Choroid plexus epithelial cell (primary cell): Measurements from ENCODE around the gene ATG14.
"Not testable (repeated sequence)": the region's sequence is repeated elsewhere in the genome, so short reads cannot be mapped to it uniquely, and the experiment has no call there.

Source experiments
- DNase-seq: peaks from one replicate; pipeline ENCODE4 v3.0.0-alpha.2; 2010; ENCODE audit warnings: low read depth
- H3K4me3 ChIP-seq: 2 replicates; pipeline ENCODE4 v1.5.1; 2011; ENCODE audit warnings: low read depth, mild to moderate bottlenecking, control low read depth, low read length, moderate library complexity
- TF ChIP-seq, protein P1 (sequence below): conservative IDR thresholded peaks from 2 replicates; pipeline ENCODE4 v1.5.1; 2011; ENCODE audit warnings: low read depth, mild to moderate bottlenecking, control low read depth, inconsistent platforms, low read length, moderate library complexity

ATG14 gene

DNA sequence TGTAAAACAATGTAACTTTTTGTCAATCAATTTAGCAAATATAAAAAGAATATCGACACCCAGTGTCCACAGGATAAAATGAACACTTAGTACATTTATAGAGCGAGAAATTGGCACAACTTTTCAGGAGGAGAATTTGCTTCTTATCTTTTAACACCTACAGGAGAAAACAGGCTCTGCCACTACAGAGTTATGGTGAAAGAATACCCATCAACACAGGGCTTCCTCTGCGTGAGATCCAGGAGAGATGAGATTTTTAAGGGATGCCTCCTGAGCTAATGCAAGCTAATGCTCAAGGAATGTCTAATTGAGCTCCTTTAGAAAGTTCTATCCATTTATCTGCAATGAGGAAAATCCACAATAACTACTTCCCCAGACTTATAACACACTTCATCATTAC is 21.0 kb upstream of the ATG14 start:
- no peak for DNase-seq
- H3K4me3 ChIP-seq: no peak overlapping the region
- TF ChIP-seq, protein P1, sequence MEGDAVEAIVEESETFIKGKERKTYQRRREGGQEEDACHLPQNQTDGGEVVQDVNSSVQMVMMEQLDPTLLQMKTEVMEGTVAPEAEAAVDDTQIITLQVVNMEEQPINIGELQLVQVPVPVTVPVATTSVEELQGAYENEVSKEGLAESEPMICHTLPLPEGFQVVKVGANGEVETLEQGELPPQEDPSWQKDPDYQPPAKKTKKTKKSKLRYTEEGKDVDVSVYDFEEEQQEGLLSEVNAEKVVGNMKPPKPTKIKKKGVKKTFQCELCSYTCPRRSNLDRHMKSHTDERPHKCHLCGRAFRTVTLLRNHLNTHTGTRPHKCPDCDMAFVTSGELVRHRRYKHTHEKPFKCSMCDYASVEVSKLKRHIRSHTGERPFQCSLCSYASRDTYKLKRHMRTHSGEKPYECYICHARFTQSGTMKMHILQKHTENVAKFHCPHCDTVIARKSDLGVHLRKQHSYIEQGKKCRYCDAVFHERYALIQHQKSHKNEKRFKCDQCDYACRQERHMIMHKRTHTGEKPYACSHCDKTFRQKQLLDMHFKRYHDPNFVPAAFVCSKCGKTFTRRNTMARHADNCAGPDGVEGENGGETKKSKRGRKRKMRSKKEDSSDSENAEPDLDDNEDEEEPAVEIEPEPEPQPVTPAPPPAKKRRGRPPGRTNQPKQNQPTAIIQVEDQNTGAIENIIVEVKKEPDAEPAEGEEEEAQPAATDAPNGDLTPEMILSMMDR: no peak

DNA sequence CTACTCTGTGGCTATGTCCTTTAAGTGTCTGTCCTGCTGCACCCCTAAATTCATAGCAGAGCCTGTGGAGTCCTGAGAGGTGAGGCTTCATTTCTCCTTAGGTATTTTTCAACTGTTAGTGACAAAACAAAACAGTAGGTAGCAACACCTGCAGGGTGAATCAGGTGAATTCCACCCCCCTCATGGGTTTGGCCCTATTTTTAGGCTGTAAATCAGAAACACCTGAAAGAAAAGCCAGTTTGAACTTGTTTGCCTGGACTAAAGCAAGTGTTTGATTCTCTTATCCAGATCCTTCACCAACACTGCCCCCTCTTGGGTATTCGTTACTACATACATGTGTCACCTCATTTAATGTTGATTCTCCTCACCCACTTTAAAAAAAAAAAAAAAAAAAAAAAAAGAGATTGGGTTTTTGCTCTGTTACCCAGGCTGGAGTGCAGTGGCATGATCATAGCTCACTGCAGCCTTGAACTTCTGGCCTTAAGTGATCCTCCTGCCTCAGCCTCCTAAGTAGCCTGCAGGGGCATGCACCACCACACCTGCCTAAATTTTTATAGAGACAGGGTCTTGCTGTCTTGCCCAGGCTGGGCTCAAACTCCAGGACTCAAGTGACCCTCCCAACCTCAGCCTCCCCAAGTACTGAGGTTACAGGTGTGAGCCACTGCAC is 18.5 kb upstream of the ATG14 start:
- TF ChIP-seq, protein P1: peak; percentile 65
- no peak overlapping the region for H3K4me3 ChIP-seq
- peak; percentile 92 for DNase-seq

DNA sequence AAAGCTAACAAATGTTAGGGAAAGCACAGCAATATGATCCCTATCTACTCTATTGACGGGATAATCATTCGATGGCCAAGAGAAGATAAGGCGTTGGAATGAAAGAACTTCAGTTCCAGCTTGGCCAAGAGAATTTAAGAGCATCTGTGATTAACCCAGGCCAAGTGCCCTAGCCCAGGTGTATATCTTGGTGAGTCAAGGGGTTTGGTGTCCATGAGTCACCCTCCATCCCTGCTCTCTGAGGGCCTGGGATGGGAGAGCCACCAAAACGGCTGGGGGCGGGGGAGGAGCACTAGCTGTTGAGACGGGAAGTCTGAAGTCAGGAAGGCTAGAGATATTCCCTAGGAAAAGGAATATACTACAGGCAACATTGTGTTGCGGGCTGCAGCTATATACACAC is 15.8 kb upstream of the ATG14 start:
- DNase-seq: no peak
- H3K4me3 ChIP-seq: no peak overlapping the region
- TF ChIP-seq, protein P1: no peak

DNA sequence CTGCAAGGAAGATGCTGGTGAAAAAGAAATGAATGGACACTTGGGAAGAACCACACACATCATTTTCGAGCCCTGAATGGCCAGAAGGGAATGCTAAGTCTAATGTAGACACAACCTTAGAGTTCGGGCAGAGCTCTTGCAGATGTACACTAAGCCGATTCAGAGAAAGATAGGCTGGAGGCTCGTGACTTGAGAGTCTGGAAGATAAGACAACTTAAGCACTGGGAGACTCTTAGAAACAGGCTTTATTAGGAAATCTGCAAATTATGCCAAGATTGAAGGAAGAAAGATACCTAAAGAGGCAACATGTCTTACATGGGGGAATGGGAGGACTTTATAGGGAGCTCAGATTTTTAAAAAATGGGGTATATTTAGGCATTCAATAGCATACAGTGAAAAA is 15.3 kb upstream of the ATG14 start:
- TF ChIP-seq, protein P1: no peak
- no peak for DNase-seq
- H3K4me3 ChIP-seq: no peak overlapping the region

DNA sequence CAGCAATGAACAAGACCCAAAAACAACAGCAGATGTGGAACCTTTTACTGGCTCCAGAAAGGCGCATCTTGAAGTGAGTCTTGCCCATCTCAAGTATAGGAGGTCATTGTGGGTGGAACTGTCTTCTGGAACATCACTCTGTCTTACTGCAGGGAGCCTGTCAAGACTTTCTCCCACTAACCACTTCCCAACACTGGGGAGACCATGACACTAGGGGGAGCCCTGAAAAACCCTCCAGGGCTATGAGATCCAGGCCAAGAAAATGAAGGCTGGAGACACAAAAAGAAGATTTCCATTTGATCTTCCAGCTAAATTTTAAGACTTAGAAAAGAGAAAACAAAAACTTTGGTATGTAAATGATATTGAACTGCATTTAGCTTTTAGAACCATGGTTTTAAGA is 13.5 kb upstream of the ATG14 start:
- DNase-seq: no peak
- TF ChIP-seq, protein P1: no peak
- H3K4me3 ChIP-seq: no peak overlapping the region

DNA sequence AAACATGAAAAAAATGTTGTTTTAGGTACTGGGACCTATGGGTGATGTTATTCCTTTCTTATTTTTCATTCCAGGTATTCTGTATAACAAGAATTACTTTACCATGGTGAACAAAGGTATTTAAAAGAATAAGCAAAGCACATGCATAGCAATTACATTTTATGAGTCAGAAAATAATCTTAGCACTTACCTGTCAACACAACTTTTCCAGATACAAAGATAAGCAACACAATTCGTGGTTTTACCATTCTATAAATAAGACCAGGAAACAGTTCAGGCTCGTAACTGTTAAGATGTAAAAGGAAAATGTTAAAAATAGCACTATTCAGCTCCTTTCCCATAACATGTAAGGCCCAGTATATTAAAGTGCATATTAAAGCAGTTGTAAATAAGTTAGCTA is 12.3 kb upstream of the ATG14 start:
- TF ChIP-seq, protein P1: no peak
- DNase-seq: no peak
- H3K4me3 ChIP-seq: no peak overlapping the region

DNA sequence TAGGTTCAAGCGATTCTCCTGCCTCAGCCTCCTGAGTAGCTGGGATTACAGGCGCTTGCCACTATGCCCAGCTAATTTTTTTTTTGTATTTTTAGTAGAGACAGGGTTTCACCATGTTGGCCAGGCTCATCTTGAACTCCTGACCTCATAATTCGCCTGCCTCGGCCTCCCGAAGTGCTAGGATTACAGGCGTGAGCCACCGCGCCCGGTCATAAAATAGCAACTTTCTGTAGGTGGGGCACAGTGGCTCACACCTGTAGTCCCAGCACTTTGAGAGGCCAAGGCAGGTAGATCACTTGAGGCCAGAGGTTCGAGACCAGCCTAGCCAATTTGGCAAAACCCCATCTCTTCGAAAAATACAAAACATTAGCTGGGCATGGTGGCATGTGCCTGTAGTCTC is 10.7 kb upstream of the ATG14 start:
- not testable (repeated sequence) for H3K4me3 ChIP-seq, DNase-seq
